Measurements from ENCODE around the gene TNPO3.

The TNPO3 gene

GRCh38 chr7:128928882-128929788 lies 125.8 kb downstream of the TNPO3 start:
- TF ChIP-seq CTCF (IDR thresholded peaks at IDR 0.05; ENCODE audit: borderline replicate concordance, insufficient read depth, low read depth, low read length): no peak
- H3K4me3 ChIP-seq (ENCODE audit: low read depth, low read length): no peak overlapping the region

GRCh38 chr7:128928159-128928813 lies 126.6 kb downstream of the TNPO3 start:
- no peak for TF ChIP-seq CTCF (IDR thresholded peaks at IDR 0.05; ENCODE audit: borderline replicate concordance, insufficient read depth, low read depth, low read length)

GRCh38 chr7:128924707-128925588 lies 130.0 kb downstream of the TNPO3 start:
- TF ChIP-seq CTCF (IDR thresholded peaks at IDR 0.05; ENCODE audit: borderline replicate concordance, insufficient read depth, low read depth, low read length): no peak
- H3K4me3 ChIP-seq (ENCODE audit: low read depth, low read length): no peak overlapping the region

More at GRCh38 chr7:128928159-128928813, 126.6 kb downstream of the TNPO3 start:
- no peak overlapping the region for H3K4me3 ChIP-seq (ENCODE audit: low read depth, low read length)

- TF ChIP-seq CTCF (IDR thresholded peaks at IDR 0.05; ENCODE audit: borderline replicate concordance, insufficient read depth, low read depth, low read length): no peak
- H3K4me3 ChIP-seq (ENCODE audit: low read depth, low read length): no peak overlapping the region
Measured at GRCh38 chr7:128923411-128923800, 131.5 kb downstream of the TNPO3 start.

- TF ChIP-seq CTCF (IDR thresholded peaks at IDR 0.05; ENCODE audit: borderline replicate concordance, insufficient read depth, low read depth, low read length): no peak
- no peak overlapping the region for H3K4me3 ChIP-seq (ENCODE audit: low read depth, low read length)
Measured at GRCh38 chr7:128922496-128923410, 132.2 kb downstream of the TNPO3 start.

- TF ChIP-seq CTCF (IDR thresholded peaks at IDR 0.05; ENCODE audit: borderline replicate concordance, insufficient read depth, low read depth, low read length): no peak
- no peak overlapping the region for H3K4me3 ChIP-seq (ENCODE audit: low read depth, low read length)
Measured at GRCh38 chr7:128921866-128922440, 133.0 kb downstream of the TNPO3 start.

All from GM12875 (cell line).